Measurements from ENCODE around the gene PHRF1.

- TF ChIP-seq HCFC1 (IDR thresholded peaks at IDR 0.05; ENCODE audit: low read depth, low read length) (no peak), ZNF311 (CRISPR knock-in tag; IDR thresholded peaks at IDR 0.05) (no peak), EP300 (IDR thresholded peaks at IDR 0.05; ENCODE audit: low read length) (no peak), HDAC2 (IDR thresholded peaks at IDR 0.05) (no peak), CHD2 (IDR thresholded peaks at IDR 0.05; ENCODE audit: low read depth, low read length) (no peak), CBFB (CRISPR knock-in tag; IDR thresholded peaks at IDR 0.05) (no peak), SMARCA5 (IDR thresholded peaks at IDR 0.05) (no peak), TCF7L2 (IDR thresholded peaks at IDR 0.05; ENCODE audit: low read depth, low read length) (no peak), RAD21 (CRISPR knock-in tag; conservative IDR thresholded peaks at IDR 0.05 in 1 of 2, IDR thresholded peaks at IDR 0.05 in 1 of 2) (no peak)
- TF ChIP-seq, protein P1, sequence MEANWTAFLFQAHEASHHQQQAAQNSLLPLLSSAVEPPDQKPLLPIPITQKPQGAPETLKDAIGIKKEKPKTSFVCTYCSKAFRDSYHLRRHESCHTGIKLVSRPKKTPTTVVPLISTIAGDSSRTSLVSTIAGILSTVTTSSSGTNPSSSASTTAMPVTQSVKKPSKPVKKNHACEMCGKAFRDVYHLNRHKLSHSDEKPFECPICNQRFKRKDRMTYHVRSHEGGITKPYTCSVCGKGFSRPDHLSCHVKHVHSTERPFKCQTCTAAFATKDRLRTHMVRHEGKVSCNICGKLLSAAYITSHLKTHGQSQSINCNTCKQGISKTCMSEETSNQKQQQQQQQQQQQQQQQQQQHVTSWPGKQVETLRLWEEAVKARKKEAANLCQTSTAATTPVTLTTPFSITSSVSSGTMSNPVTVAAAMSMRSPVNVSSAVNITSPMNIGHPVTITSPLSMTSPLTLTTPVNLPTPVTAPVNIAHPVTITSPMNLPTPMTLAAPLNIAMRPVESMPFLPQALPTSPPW (CRISPR knock-in tag; IDR thresholded peaks at IDR 0.05): no peak
Observed at GRCh38 chr11:592501-592900, 16.2 kb downstream of the PHRF1 start.

Measured in K562 (cell line).